HUES48 (cell line): ENCODE measurements around the gene FBXO31.
"Not testable (repeated sequence)": the region's sequence is repeated elsewhere in the genome, so short reads cannot be mapped to it uniquely, and the experiment has no call there.

Experiments used
- H3K27ac ChIP-seq: one replicate; pipeline ENCODE4 v1.7.0; 2013; ENCODE audit warnings: low read depth, low read length, inconsistent platforms
- H3K27me3 ChIP-seq: 2 replicates; pipeline ENCODE4 v1.6.1; 2013; ENCODE audit warnings: mild to moderate bottlenecking, low read length; ENCODE audit not compliant: control insufficient read depth, insufficient read depth
- H3K36me3 ChIP-seq: 2 replicates; pipeline ENCODE4 v1.6.1; 2013; ENCODE audit warnings: low read length; ENCODE audit not compliant: control insufficient read depth, insufficient read depth
- H3K4me1 ChIP-seq: 2 replicates; pipeline ENCODE4 v1.6.1; 2013; ENCODE audit warnings: mild to moderate bottlenecking, low read length; ENCODE audit not compliant: control insufficient read depth, insufficient read depth
- H3K4me3 ChIP-seq: 2 replicates; pipeline ENCODE4 v1.5.1; 2013; ENCODE audit warnings: mild to moderate bottlenecking, low read depth, low read length
- H3K9ac ChIP-seq: 2 replicates; pipeline ENCODE4 v1.6.1; 2013; ENCODE audit warnings: mild to moderate bottlenecking, low read depth, low read length, moderate library complexity
- H3K9me3 ChIP-seq: 2 replicates; pipeline ENCODE4 v1.6.1; 2013; ENCODE audit warnings: low read length; ENCODE audit not compliant: control insufficient read depth, insufficient read depth

The FBXO31 gene

DNA sequence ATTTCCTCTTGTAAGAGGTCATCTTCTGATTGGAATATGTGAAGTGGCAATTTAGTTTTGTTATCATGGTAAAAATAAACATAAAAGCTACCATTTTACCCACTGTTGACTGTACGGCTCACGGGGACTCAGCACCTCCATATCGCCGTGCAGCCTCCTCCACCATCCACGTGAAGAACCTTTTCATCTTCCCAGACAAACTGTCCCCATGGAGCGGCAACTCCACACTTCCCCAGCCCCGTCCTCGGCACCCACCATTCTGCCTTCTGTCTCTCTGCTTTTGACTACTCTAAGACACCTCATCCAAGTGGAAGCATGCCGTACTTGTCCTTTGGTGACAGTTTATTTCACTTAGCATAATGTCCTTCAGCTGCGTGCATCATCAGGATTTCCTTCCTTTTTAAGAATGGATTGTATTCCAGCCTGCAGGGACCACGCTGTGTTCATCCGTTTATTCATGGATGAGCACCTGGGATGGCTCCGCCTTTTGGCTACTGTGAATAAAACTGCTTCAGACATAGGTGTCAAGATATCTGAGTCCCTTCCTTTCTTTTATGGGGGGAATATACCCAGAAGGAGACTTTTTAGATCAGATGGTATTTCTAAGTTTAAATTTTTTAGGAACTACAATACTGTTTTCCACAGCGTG lies 14.3 kb downstream of the FBXO31 start:
- Histone ChIP-seq H3K4me3 (no peak overlapping the region), H3K27ac (no peak overlapping the region), H3K9ac (no peak overlapping the region), H3K27me3 (no peaks in the 10 kb centered on the region), H3K36me3 (no peaks in the 10 kb centered on the region), H3K4me1 (no peaks in the 10 kb centered on the region), H3K9me3 (no peaks in the 10 kb centered on the region)

DNA sequence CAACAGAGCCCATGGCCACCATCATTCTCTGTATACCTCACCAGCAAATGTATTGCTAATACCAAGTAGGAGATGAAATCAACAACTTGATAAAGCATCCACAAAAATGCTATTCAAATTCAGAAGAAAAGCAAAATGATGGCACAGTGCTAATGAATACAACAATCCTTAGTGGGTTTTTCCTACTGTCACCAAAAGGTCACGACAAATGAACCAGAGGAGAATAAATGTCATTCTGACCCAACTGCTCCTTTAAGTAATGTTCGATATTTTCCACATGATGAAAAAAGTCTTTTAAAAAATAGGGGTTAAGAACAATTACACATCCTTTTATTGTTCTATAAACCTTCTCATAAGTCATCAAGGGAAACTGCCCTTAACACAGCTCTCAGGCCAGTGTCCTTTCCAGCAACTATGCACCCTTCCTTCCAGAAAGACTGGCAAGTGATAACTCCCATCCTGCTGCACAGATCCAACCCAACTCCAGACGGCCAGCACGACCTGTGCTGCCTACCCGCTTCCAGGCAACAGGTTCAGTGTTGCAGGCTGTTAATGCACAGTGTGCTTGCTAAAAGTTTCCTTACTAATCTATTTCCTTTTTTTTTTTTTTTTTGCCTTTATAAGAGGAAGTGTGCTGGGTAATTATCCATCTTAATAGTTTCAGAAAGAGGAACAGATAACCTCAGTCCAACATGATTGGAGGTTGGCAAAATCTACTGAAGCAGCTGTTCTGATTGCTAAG lies 15.4 kb downstream of the FBXO31 start:
- Histone ChIP-seq H3K9ac (no peak overlapping the region), H3K4me1 (no peaks in the 10 kb centered on the region), H3K27me3 (no peaks in the 10 kb centered on the region)

GRCh38 chr16:87367529-87367928 lies 16.0 kb downstream of the FBXO31 start:
- Histone ChIP-seq H3K9me3 (no peaks in the 10 kb centered on the region), H3K36me3 (0 out of 2 replicates have a peak, but pooled peaks cover 3% of the 10 kb centered on the region), H3K27ac (no peak overlapping the region), H3K4me1 (no peaks in the 10 kb centered on the region), H3K27me3 (no peaks in the 10 kb centered on the region), H3K9ac (no peak overlapping the region), H3K4me3 (no peak overlapping the region)

More for the DNA sequence above, 15.4 kb downstream of the FBXO31 start:
- Histone ChIP-seq H3K36me3 (no peaks in the 10 kb centered on the region), H3K9me3 (no peaks in the 10 kb centered on the region), H3K27ac (no peak overlapping the region), H3K4me3 (no peak overlapping the region)

DNA sequence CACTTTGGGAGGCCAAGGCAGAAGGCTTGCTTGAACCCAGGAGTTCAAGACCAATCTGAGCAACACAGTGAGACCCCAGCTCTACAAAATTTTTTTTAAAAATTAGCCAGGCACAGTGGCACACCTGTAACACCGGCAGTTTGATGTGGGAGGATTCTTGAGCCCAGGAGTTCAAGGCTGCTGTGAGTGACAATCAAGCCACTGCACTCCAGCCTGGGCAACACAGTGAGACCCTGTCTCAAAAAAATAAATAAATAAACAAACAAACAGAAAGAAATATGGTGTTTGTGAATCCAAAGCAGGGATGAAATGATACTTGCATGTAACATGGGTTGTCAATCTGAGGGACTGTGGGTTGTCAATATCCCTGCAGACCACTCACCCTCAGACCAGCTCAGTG lies 16.6 kb downstream of the FBXO31 start:
- no peaks in the 10 kb centered on the region for H3K27me3 ChIP-seq
- H3K9me3 ChIP-seq: no peaks in the 10 kb centered on the region
- no peaks in the 10 kb centered on the region for H3K4me1 ChIP-seq
- no peak overlapping the region for H3K9ac ChIP-seq
- H3K4me3 ChIP-seq: no peak overlapping the region
- no peak overlapping the region for H3K27ac ChIP-seq
- 0 out of 2 replicates have a peak, but pooled peaks cover 3% of the 10 kb centered on the region for H3K36me3 ChIP-seq

- Histone ChIP-seq H3K4me1 (no peaks in the 10 kb centered on the region), H3K36me3 (0 out of 2 replicates have a peak, but pooled peaks cover 8% of the 10 kb centered on the region), H3K9ac (no peak overlapping the region)
Measured at GRCh38 chr16:87366288-87366687, 17.3 kb downstream of the FBXO31 start.

DNA sequence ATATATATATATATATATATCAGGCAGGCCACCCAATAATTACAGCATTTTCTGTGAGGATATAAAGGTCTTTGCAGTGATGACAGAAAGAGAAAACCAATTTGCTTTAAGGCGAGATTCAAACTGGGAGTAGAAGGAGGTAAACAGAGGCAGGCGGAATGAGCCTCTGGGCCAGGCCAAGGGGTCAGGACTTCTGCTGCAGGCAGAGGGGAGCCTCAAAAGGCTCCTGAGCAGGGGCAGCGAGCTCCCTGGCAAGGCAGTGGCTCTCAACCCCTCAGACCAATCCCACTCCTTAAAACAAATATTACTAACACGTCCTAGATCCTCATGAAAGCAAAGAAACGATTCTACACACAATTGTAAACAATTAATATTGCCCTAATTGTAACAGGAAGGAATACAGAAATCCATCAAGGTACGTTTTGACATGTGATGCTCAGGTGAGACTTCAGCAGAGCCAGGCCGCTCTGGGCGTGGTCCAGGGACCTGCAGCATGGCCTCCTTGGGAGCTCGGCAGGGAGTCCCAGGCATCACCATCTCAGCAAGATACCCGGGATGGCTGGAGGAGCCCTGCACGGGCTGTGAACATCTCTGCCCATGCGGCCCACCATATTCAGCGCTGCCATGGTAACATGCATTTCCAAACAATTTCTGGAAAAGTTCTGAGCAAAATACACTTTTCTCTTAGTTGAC lies 18.4 kb downstream of the FBXO31 start:
- Histone ChIP-seq H3K27ac (no peak overlapping the region), H3K4me3 (no peak overlapping the region), H3K27me3 (no peaks in the 10 kb centered on the region), H3K36me3 (peaks cover 10% of the 10 kb centered on the region; the same call in 1 of the 2 replicates), H3K9ac (no peak overlapping the region), H3K9me3 (no peaks in the 10 kb centered on the region), H3K4me1 (no peaks in the 10 kb centered on the region)

More at GRCh38 chr16:87366288-87366687, 17.3 kb downstream of the FBXO31 start:
- Histone ChIP-seq H3K27me3 (no peaks in the 10 kb centered on the region), H3K9me3 (no peaks in the 10 kb centered on the region), H3K4me3 (no peak overlapping the region), H3K27ac (no peak overlapping the region)

DNA sequence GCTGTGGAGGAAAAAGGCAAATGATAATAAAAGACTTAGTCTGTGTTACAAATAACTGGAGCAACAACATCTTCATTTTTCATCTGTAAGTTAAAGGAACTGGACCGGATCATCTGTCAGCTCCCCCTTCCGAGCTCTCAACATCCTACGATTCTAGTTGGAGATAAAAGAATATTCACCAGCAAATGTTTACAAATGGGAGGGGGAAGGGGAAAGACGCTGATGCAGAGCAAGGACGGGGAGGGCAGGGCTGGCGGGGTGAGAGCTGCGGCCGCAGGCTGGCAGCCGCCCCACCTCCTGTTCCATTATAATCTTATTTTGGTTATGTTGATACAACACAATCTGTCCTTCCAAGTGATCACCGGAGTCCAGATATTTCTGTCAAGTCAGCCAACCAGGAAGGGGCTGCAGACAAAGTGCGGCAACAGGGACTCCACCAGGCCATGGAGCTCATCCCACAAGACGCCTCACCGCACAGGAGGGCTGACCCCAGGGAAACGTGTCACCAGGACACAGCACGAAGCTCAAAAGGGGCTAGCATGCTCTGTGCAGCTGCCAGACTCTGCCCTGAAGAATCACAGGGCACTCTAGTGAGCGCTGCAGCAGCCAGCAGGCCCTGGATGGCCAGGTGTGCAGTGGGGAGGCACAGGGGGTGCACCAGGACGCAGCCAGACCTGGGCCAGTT lies 19.7 kb downstream of the FBXO31 start:
- no peaks in the 10 kb centered on the region for H3K9me3 ChIP-seq
- no peaks in the 10 kb centered on the region for H3K27me3 ChIP-seq
- H3K4me1 ChIP-seq: no peaks in the 10 kb centered on the region
- H3K9ac ChIP-seq: no peak overlapping the region
- H3K4me3 ChIP-seq: no peak overlapping the region
- H3K27ac ChIP-seq: no peak overlapping the region
- H3K36me3 ChIP-seq: peaks cover 22% of the 10 kb centered on the region

DNA sequence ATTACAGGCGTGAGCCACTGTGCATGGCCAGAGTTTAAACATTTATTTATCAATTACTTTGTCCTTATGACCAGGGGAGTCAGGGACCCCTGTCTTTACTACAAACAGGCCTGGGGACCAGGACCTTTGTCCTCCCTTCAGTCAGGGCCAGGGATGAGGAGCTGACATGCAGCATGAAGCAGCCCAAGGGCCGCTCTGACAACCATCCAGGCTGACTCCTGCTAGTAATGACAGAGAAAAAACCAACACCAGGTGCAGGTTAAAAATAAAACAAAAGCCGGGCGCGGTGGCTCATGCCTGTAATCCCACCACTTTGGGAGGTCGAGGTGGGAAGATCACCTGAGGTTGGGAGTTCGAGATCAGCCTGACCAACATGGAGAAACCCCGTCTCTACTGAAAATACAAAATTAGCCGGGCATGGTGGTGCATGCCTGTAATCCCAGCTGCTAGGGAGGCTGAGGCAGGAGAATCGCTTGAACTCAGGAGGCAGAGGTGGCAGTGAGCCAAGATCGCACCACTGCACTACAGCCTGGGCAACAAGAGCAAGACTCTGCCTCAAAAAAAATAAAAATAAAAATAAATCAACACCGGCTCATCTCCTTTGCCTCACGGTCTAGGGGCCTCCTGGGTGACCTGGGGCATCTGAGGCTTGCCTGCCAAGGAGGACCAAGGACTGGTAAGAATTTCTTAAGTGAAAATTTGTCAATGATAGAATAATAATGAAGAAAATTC lies 20.6 kb downstream of the FBXO31 start:
- H3K9me3 ChIP-seq, H3K4me3 ChIP-seq, H3K27ac ChIP-seq, H3K9ac ChIP-seq, H3K4me1 ChIP-seq, H3K27me3 ChIP-seq: not testable (repeated sequence)
- peaks cover 31% of the 10 kb centered on the region for H3K36me3 ChIP-seq

GRCh38 chr16:87361916-87362619 lies 21.5 kb downstream of the FBXO31 start:
- Histone ChIP-seq H3K36me3 (peaks cover 34% of the 10 kb centered on the region), H3K4me1 (no peaks in the 10 kb centered on the region), H3K9me3 (no peaks in the 10 kb centered on the region)

More at GRCh38 chr16:87361916-87362619, 21.5 kb downstream of the FBXO31 start:
- no peak overlapping the region for H3K4me3 ChIP-seq
- no peak overlapping the region for H3K27ac ChIP-seq
- no peaks in the 10 kb centered on the region for H3K27me3 ChIP-seq
- no peak overlapping the region for H3K9ac ChIP-seq
